ENCODE data around the gene PCDHB7.
"Not testable (repeated sequence)": the region's sequence is repeated elsewhere in the genome, so short reads cannot be mapped to it uniquely, and the experiment has no call there.

Gene PCDHB7

DNA sequence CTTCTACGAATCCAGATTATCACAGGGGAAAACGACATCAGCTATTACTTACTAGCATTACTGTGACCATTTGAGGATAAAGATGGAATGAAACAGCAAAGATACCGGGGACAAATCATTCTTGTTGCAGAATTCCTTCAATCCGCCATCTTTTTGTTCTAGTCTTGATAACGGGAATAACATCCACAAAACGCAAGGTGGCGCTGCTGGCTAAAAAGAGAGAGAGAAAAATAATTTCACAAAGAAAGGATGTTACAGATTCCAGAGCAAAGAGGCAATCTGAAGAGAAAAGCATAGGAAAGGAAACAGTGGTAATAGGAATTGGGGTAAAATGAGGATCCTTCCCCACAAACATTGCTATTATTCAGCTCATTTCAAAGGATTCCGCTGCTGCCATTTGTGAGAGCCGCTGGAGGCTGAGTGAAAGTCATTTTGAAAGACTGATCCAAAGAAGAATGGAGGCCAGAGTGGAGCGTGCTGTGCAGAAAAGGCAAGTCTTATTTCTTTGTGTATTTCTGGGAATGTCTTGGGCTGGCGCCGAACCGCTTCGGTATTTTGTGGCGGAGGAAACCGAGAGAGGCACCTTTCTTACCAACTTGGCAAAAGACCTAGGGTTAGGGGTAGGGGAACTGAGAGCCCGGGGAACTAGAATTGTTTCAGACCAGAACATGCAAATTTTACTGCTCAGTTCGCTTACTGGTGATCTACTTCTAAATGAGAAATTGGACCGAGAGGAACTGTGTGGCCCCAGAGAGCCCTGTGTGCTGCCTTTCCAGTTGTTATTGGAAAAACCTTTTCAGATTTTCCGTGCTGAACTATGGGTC is at the start of gene PCDHB7:
Gene PCDHB7, plus strand, starts transcription at position 264 of the 824 bp plus-strand sequence. Its CDS starts 192 bp downstream, at position 456.
- no peak for DNase-seq

GRCh38 chr5:141123396-141124135 is 48.9 kb upstream of the PCDHB7 start:
- not testable (repeated sequence) for DNase-seq

- no peak for DNase-seq
These were observed 45.1 kb upstream of the PCDHB7 start for GRCh38 chr5:141127305-141127704.

- no peak for DNase-seq
These were observed 37.3 kb upstream of the PCDHB7 start, which contains the start of gene PCDHB5 for GRCh38 chr5:141135030-141135717. TSS of gene PCDHB5 (plus strand) at chr5:141135206. CDS start at chr5:141135435, 229 bp downstream.

DNA sequence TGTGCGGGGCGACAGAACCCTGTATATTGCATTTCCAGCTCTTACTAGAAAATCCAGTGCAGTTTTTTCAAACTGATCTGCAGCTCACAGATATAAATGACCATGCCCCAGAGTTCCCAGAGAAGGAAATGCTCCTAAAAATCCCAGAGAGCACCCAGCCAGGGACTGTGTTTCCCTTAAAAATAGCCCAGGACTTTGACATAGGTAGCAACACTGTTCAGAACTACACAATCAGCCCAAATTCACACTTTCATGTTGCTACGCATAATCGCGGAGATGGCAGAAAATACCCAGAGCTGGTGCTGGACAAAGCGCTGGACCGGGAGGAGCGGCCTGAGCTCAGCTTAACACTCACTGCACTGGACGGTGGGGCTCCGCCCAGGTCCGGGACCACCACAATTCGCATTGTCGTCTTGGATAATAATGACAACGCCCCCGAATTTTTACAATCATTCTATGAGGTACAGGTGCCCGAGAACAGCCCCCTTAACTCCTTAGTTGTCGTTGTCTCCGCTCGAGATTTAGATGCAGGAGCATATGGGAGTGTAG is 36.7 kb upstream of the PCDHB7 start:
- no peak for DNase-seq

- not testable (repeated sequence) for DNase-seq
These were observed 35.1 kb upstream of the PCDHB7 start for GRCh38 chr5:141137346-141137745.

DNA sequence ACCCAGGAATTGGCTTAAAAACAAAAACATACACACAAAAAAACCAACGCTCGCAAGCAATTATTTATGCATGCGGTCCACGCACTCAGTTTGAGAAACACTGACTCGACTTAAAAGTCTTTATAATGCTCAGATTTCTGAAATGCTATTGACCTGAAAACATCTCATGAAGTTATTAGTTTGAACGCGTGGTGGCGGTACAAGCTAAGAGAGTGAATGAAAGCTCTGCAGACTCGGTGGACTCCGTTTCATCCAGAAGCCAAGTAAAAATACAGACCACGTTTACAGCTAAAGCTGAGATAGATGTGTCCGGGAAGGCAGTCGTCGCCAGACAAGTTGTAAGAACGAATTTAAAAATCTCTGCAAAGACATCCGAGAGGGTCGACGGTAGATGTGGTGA is 22.6 kb upstream of the PCDHB7 start, which contains the start of gene PCDHB6:
Gene PCDHB6, plus strand, starts transcription at position 246 of the 400 bp plus-strand sequence. CDS start 201 bp downstream, outside the sequence.
- no peak for DNase-seq

DNA sequence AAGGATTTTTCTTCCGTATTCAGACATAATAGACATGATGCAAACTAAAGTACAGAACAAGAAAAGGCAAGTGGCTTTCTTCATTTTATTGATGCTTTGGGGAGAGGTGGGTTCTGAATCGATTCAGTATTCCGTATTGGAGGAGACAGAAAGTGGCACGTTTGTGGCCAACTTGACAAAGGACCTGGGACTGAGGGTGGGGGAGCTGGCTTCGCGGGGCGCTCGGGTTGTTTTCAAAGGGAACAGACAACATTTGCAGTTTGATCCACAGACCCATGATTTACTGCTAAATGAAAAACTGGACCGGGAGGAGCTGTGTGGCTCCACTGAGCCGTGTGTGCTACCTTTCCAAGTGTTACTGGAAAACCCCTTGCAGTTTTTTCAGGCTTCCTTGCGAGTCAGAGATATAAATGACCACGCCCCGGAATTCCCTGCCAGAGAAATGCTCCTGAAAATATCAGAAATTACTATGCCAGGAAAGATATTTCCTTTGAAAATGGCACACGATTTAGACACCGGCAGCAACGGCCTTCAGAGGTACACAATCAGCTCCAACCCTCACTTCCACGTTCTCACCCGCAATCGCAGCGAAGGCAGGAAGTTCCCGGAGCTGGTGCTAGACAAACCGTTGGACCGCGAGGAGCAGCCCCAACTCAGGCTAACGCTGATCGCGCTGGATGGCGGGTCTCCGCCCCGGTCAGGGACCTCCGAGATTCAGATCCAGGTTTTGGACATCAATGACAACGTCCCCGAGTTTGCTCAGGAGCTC is 22.0 kb upstream of the PCDHB7 start:
- DNase-seq: no peak

DNA sequence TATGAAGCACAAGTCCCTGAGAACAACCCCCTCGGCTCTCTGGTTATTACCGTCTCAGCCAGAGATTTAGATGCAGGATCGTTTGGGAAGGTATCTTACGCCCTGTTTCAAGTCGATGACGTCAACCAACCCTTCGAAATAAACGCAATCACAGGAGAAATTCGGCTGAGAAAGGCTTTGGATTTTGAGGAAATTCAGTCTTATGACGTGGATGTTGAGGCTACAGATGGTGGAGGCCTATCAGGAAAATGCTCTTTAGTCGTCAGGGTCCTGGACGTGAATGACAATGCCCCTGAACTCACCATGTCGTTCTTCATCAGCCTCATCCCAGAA is 21.5 kb upstream of the PCDHB7 start:
- no peak for DNase-seq

DNA sequence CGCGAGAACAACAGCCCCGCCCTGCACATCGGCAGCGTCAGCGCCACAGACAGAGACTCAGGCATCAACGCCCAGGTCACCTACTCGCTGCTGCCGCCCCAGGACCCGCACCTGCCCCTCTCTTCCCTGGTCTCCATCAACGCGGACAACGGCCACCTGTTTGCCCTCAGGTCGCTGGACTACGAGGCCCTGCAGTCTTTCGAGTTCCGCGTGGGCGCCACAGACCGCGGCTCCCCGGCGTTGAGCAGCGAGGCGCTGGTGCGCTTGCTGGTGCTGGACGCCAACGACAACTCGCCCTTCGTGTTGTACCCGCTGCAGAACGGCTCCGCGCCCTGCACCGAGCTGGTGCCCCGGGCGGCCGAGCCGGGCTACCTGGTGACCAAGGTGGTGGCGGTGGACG is 20.8 kb upstream of the PCDHB7 start:
- not testable (repeated sequence) for DNase-seq

DNA sequence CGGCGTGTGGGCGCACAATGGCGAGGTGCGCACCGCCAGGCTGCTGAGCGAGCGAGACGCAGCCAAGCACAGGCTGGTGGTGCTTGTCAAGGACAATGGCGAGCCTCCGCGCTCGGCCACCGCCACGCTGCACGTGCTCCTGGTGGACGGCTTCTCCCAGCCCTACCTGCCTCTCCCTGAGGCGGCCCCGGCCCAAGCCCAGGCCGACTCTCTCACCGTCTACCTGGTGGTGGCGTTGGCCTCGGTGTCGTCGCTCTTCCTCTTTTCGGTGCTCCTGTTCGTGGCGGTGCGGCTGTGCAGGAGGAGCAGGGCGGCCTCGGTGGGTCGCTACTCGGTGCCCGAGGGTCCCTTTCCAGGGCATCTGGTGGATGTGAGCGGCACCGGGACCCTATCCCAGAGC is 20.3 kb upstream of the PCDHB7 start:
- not testable (repeated sequence) for DNase-seq

DNA sequence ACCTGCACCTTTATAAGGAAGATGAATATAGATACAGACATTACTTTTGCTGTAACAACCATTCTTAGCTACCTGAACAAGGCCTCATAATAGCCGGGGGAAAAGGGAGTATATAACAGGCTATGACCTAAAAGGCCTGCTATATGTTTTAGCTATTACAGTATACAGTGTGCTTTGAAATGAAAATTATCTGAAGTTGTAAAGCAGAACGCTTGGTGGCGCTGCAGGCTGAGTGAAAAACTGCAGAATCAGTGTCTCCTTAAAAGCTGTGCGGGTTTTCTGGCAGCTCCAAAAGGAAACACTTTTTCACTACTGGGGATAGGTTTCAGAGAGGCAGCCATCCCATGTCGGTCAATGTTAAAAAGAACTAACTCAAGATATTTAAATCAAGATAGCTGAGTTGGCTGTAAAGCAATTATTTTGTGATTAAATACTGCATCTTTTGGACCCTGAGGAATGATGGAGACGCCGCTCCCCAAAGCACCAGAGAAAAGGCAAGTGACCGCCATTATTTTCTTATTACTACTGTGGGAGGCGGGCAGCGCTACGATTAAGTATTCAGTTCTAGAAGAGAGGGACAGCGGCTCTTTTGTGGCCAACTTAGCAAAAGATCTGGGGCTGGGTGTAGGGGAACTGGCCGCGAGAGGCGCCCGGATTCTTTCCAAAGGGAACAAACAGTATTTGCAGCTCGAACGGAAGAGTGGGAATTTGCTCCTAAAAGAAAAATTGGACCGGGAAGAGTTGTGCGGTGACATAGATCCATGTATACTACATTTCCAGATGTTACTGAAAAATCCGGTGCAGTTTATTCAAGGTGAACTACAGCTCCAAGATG is 16.7 kb upstream of the PCDHB7 start:
- no peak for DNase-seq

GRCh38 chr5:141157356-141157755 is 15.1 kb upstream of the PCDHB7 start:
- DNase-seq: not testable (repeated sequence)

- DNase-seq: not testable (repeated sequence)
These were observed 14.5 kb upstream of the PCDHB7 start for GRCh38 chr5:141157901-141158300.

DNA sequence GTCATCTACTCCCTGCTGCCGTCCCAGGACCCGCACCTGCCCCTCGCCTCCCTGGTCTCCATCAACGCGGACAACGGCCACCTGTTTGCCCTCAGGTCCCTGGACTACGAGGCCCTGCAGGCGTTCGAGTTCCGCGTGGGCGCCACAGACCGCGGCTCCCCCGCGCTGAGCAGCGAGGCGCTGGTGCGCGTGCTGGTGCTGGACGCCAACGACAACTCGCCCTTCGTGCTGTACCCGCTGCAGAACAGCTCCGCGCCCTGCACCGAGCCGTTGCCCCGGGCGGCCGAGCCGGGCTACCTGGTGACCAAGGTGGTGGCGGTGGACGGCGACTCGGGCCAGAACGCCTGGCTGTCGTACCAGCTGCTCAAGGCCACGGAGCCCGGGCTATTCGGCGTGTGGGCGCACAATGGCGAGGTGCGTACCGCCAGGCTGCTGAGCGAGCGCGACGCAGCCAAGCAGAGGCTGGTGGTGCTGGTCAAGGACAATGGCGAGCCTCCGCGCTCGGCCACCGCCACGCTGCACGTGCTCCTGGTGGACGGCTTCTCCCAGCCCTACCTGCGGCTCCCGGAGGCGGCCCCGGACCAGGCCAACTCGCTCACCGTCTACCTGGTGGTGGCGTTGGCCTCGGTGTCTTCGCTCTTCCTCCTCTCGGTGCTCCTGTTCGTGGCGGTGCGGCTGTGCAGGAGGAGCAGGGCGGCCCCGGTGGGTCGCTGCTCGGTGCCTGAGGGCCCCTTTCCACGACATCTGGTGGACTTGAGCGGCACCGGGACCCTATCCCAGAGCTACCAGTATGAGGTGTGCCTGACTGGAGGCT is 2.1 kb downstream of the PCDHB7 start:
- DNase-seq: not testable (repeated sequence)

- no peak for DNase-seq
These were observed 3.5 kb downstream of the PCDHB7 start for GRCh38 chr5:141175933-141176332.

DNA sequence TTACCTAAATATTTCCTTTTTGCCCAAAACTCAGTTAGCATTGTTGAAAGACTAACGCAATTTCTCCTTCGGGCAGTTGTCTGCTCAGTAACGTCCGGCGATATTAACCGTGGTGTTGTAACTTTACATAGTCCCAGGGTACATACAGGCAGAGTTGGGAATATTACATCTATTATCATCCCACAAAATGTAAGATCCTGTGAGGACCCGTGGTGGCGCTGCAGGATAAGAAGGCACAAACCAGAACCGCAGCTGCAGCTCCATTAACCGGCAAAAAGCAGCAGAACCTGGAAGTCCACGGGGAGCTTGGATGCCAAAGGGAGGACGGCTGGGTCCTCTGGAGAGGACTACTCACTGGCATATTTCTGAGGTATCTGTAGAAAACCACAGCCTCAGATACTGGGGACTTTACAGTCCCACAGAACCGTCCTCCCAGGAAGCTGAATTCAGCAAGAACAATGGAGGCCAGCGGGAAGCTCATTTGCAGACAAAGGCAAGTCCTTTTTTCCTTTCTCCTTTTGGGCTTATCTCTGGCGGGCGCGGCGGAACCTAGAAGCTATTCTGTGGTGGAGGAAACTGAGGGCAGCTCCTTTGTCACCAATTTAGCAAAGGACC is 5.2 kb downstream of the PCDHB7 start, which contains the start of gene PCDHB8:
Gene PCDHB8, plus strand, starts transcription at position 214 of the 615 bp plus-strand sequence. Its CDS starts 245 bp downstream, at position 459.
- DNase-seq: not testable (repeated sequence)

DNA sequence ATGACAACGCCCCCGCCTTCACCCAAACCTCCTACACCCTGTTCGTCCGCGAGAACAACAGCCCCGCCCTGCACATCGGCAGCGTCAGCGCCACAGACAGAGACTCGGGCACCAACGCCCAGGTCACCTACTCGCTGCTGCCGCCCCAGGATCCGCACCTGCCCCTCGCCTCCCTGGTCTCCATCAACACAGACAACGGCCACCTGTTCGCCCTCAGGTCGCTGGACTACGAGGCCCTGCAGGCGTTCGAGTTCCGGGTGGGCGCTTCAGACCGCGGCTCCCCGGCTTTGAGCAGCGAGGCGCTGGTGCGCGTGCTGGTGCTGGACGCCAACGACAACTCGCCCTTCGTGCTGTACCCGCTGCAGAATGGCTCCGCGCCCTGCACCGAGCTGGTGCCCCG is 6.9 kb downstream of the PCDHB7 start:
- not testable (repeated sequence) for DNase-seq

DNA sequence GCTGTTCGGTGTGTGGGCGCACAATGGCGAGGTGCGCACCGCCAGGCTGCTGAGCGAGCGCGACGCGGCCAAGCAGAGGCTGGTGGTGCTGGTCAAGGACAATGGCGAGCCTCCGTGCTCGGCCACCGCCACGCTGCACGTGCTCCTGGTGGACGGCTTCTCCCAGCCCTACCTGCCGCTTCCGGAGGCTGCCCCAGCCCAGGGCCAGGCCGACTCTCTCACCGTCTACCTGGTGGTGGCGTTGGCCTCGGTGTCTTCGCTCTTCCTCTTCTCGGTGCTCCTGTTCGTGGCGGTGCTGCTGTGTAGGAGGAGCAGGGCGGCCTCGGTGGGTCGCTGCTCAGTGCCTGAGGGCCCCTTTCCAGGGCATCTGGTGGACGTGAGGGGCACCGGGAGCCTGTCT is 7.4 kb downstream of the PCDHB7 start:
- not testable (repeated sequence) for DNase-seq

- DNase-seq: no peak
These were observed 7.9 kb downstream of the PCDHB7 start for GRCh38 chr5:141180313-141180712.
